PC-3 (cell line): ENCODE results near the gene MICALL1. TPM values are rescaled to one million over a fixed set of nuclear protein-coding genes. Genes with fewer than 3 reads are reported as not detected.
"Not testable (repeated sequence)": the region's sequence is repeated elsewhere in the genome, so short reads cannot be mapped to it uniquely, and the experiment has no call there.

Experiments used
- ATAC-seq: fragments of 200-7000 bp; cut with Tn5 transposase; 2 replicates; pipeline ENCODE4 v1.9.1; 2020; ENCODE audit warnings: mild to moderate bottlenecking, moderate library complexity
- BruUV-seq: library from RNA; stranded (reverse); fragments of 400-500 nt; replicated peaks from 2 replicates; lab custom pipeline; 2021; lab: Mats Ljungman, UMichigan
- CTCF ChIA-PET: fragments of 300-600 bp; sonication (Branson Sonifier 250); formaldehyde crosslinking; loops from one replicate; lab custom pipeline; 2022; ENCODE audit warnings: antibody characterized with exemption; lab: Charles Lee
- POLR2A ChIA-PET: fragments of 300-600 bp; sonication (Branson Sonifier 250); formaldehyde crosslinking; loops from one replicate; lab custom pipeline; 2022; ENCODE audit warnings: antibody characterized with exemption; ENCODE audit not compliant: unreplicated experiment; lab: Charles Lee
- DNase-seq: peaks from one replicate; pipeline ENCODE4 v3.0.0-alpha.2; 2015
- H2AFZ ChIP-seq: fragments of 300-600 bp; sonication (generic); 2 replicates; pipeline ENCODE4 v1.6.0; 2016; ENCODE audit warnings: antibody characterized with exemption, low read length
- H3F3A ChIP-seq: fragments of 300-600 bp; sonication (generic); one replicate; pipeline ENCODE4 v1.6.0; 2017; ENCODE audit warnings: antibody characterized with exemption, low read length, control low read depth, mild to moderate bottlenecking; ENCODE audit not compliant: unreplicated experiment
- H3K27ac ChIP-seq: fragments of 300-600 bp; sonication (generic); 2 replicates; pipeline ENCODE4 v1.5.1; 2016; ENCODE audit warnings: mild to moderate bottlenecking, low read length
- H3K27me3 ChIP-seq: fragments of 300-600 bp; sonication (generic); 2 replicates; pipeline ENCODE4 v1.6.1; 2016; ENCODE audit warnings: low read length, mixed read lengths
- H3K36me3 ChIP-seq: fragments of 300-600 bp; sonication (generic); 2 replicates; pipeline ENCODE4 v1.6.1; 2016; ENCODE audit warnings: low read depth, mixed run types, low read length, mixed read lengths
- H3K4me1 ChIP-seq: fragments of 300-600 bp; sonication (generic); 2 replicates; pipeline ENCODE4 v1.5.1; 2016; ENCODE audit warnings: low read length; ENCODE audit not compliant: insufficient read depth
- H3K4me2 ChIP-seq: fragments of 300-600 bp; sonication (generic); 2 replicates; pipeline ENCODE4 v1.6.0; 2016; ENCODE audit warnings: low read length
- H3K4me3 ChIP-seq: fragments of 300-600 bp; sonication (generic); 2 replicates; pipeline ENCODE4 v1.5.1; 2016; ENCODE audit warnings: mild to moderate bottlenecking, low read length, mixed read lengths
- H3K79me2 ChIP-seq: fragments of 300-600 bp; sonication (generic); 2 replicates; pipeline ENCODE4 v1.6.1; 2017; ENCODE audit warnings: low read length, mixed read lengths
- H3K9ac ChIP-seq: fragments of 300-600 bp; sonication (generic); 2 replicates; pipeline ENCODE4 v1.6.0; 2016; ENCODE audit warnings: mild to moderate bottlenecking, low read length
- H3K9me2 ChIP-seq: fragments of 300-600 bp; sonication (generic); replicated peaks from 2 replicates; pipeline ENCODE4 v1.6.1; 2016; ENCODE audit warnings: mixed run types, low read length, mixed read lengths
- H3K9me3 ChIP-seq: fragments of 300-600 bp; sonication (generic); 2 replicates; pipeline ENCODE4 v1.6.1; 2016; ENCODE audit warnings: low read length, mixed read lengths
- H4K20me1 ChIP-seq: fragments of 300-600 bp; sonication (generic); 2 replicates; pipeline ENCODE4 v1.6.1; 2016; ENCODE audit warnings: low read length, mixed read lengths
- CTCF ChIP-seq: fragments of 300-600 bp; sonication (generic); conservative IDR thresholded peaks from 2 replicates; pipeline ENCODE4 v1.5.1; 2017; ENCODE audit warnings: antibody characterized with exemption, low read depth, mild to moderate bottlenecking, low read length
- EZH2 ChIP-seq: fragments of 300-600 bp; sonication (generic); IDR thresholded peaks from one replicate; pipeline ENCODE4 v1.6.1; 2017; ENCODE audit warnings: antibody characterized with exemption, mild to moderate bottlenecking, low read length; ENCODE audit not compliant: unreplicated experiment
- EZH2phosphoT487 ChIP-seq: fragments of 300-600 bp; sonication (generic); IDR thresholded peaks from 2 replicates; pipeline ENCODE4 v1.6.1; 2018; ENCODE audit warnings: mild to moderate bottlenecking, antibody characterized with exemption, low read length, borderline replicate concordance
- intact Hi-C: fragments of 100-400 bp; cut with micrococcal nuclease; formaldehyde crosslinking; loops from 2 replicates; pipeline ENCODE4 v1.9.0; 2023
- total RNA-seq: library from RNA; depleted of rRNA; stranded (reverse); fragments of >200 nt; gene quantifications from 2 replicates; pipeline ENCODE4 v1.2.3, GENCODE V29; 2014

Gene MICALL1
- total RNA-seq, 1 experiment from 2014 or later: 20.1 TPM

GRCh38 chr22:37973271-37974170, 67.4 kb downstream of the MICALL1 start:
- no peak overlapping the region for H2AFZ ChIP-seq
- H3K9me2 ChIP-seq: no peaks in the 10 kb centered on the region
- DNase-seq: no peak
- no peaks in the 10 kb centered on the region for H3K27me3 ChIP-seq
- intact Hi-C loops: no loop called here
- TF ChIP-seq EZH2phosphoT487: no peak
- TF ChIP-seq EZH2: no peak
- no peak for TF ChIP-seq CTCF
- BruUV-seq: no TSS peak
- ChIA-PET POLR2A (no interaction called here), CTCF (no interaction called here)
- no peak overlapping the region for H3K9ac ChIP-seq
- H3K36me3 ChIP-seq: no peaks in the 10 kb centered on the region
- no peak overlapping the region for H3K4me3 ChIP-seq
- no peaks in the 10 kb centered on the region for H4K20me1 ChIP-seq
- no peaks in the 10 kb centered on the region for H3F3A ChIP-seq
- H3K4me1 ChIP-seq: no peaks in the 10 kb centered on the region
- ATAC-seq: no peak
- no peaks in the 10 kb centered on the region for H3K9me3 ChIP-seq
- H3K79me2 ChIP-seq: no peaks in the 10 kb centered on the region
- H3K4me2 ChIP-seq: no peak overlapping the region
- no peak overlapping the region for H3K27ac ChIP-seq

- Histone ChIP-seq H3K4me1 (no peaks in the 10 kb centered on the region), H3K4me2 (no peak overlapping the region), H3K36me3 (no peaks in the 10 kb centered on the region), H3K9me3 (no peaks in the 10 kb centered on the region), H2AFZ (no peak overlapping the region), H3K9ac (no peak overlapping the region), H3F3A (no peaks in the 10 kb centered on the region), H3K27ac (no peak overlapping the region), H3K9me2 (no peaks in the 10 kb centered on the region), H3K79me2 (no peaks in the 10 kb centered on the region), H4K20me1 (no peaks in the 10 kb centered on the region), H3K27me3 (no peaks in the 10 kb centered on the region), H3K4me3 (no peak overlapping the region)
- CTCF ChIA-PET: no interaction called here
- no TSS peak for BruUV-seq
- ATAC-seq (no peak), DNase-seq (no peak)
- POLR2A ChIA-PET: no interaction called here
- intact Hi-C loops: no loop called here
- TF ChIP-seq EZH2 (no peak), CTCF (no peak), EZH2phosphoT487 (no peak)
These were observed 69.1 kb downstream of the MICALL1 start for GRCh38 chr22:37975153-37975552.

GRCh38 chr22:37976022-37976421, 69.9 kb downstream of the MICALL1 start:
- H3K4me2 ChIP-seq, intact Hi-C loops, BruUV-seq, H3K27me3 ChIP-seq, H3K27ac ChIP-seq, DNase-seq, H3F3A ChIP-seq, H2AFZ ChIP-seq, H3K9ac ChIP-seq, H3K9me3 ChIP-seq, ATAC-seq, H3K79me2 ChIP-seq, H4K20me1 ChIP-seq, H3K4me3 ChIP-seq, H3K4me1 ChIP-seq, CTCF ChIA-PET, H3K9me2 ChIP-seq, H3K36me3 ChIP-seq: not testable (repeated sequence)
- POLR2A ChIA-PET: interaction anchor here (0.5 kb wide), 1 partner anchor 167 kb away, joined by 3 read pairs; no protein-coding TSS in a partner anchor
